Skin of body (tissue), 2 donors: Measurements from ENCODE around the gene C3orf85. TPM values are rescaled to one million over a fixed set of nuclear protein-coding genes. Genes with fewer than 3 reads are reported as not detected.

Experiments used
- DNase-seq: peaks from one replicate; lab custom pipeline; 2025; lab: John Stamatoyannopoulos, UW
- total RNA-seq: library from RNA; depleted of rRNA; stranded (reverse); fragments of >200 nt; gene quantifications from one replicate; pipeline ENCODE4 v1.2.3, GENCODE V29; 2014

The C3orf85 gene
- total RNA-seq, 1 donor from 2014 or later = not detected

GRCh38 chr3:109152320-109152719 is 15.8 kb downstream of the C3orf85 start:
- DNase-seq = no peak

GRCh38 chr3:109154979-109155378 is 18.5 kb downstream of the C3orf85 start:
- no peak for DNase-seq

- DNase-seq = no peak
Measured at GRCh38 chr3:109155828-109156227, 19.3 kb downstream of the C3orf85 start.

GRCh38 chr3:109161487-109162123 is 25.1 kb downstream of the C3orf85 start:
- no peak for DNase-seq

GRCh38 chr3:109165905-109166304 is 29.4 kb downstream of the C3orf85 start:
- DNase-seq = no peak

GRCh38 chr3:109171479-109171878 is 35.0 kb downstream of the C3orf85 start:
- no peak for DNase-seq

- no peak for DNase-seq
Measured at GRCh38 chr3:109175411-109175810, 38.9 kb downstream of the C3orf85 start.

- no peak for DNase-seq
Measured at GRCh38 chr3:109176726-109177125, 40.2 kb downstream of the C3orf85 start.

GRCh38 chr3:109177908-109178307 is 41.4 kb downstream of the C3orf85 start:
- DNase-seq = no peak

GRCh38 chr3:109178708-109179107 is 42.2 kb downstream of the C3orf85 start:
- DNase-seq = no peak

- no peak for DNase-seq
Measured at GRCh38 chr3:109184726-109185125, 48.2 kb downstream of the C3orf85 start.

- DNase-seq = no peak
Measured at GRCh38 chr3:109187390-109187789, 50.9 kb downstream of the C3orf85 start.

GRCh38 chr3:109188741-109189140 is 52.2 kb downstream of the C3orf85 start:
- DNase-seq = no peak

- DNase-seq = no peak
Measured at GRCh38 chr3:109191421-109191820, 54.9 kb downstream of the C3orf85 start.

- no peak for DNase-seq
Measured at GRCh38 chr3:109195815-109196214, 59.3 kb downstream of the C3orf85 start.

Other genes starting within 250 kb of the C3orf85 start
- gene GUCA1C, start 182.8 kb upstream of the C3orf85 start, total RNA-seq = not detected
- not detected for gene MORC1, start 18.6 kb upstream of the C3orf85 start, total RNA-seq
- gene DPPA2, start 179.8 kb downstream of the C3orf85 start, total RNA-seq = not detected
- 1.5 TPM for gene DPPA4, start 200.8 kb downstream of the C3orf85 start, total RNA-seq